Stimulated activated CD4-positive, alpha-beta T cell treated with anti-CD3 and anti-CD28 coated beads, Interleukin-2, amount 100 ng/mL, for 4 hours (primary cell): ENCODE results near the gene TLCD1.

Experiments used
- DNase-seq: peaks from one replicate; pipeline ENCODE4 v3.0.0-alpha.2; 2020; ENCODE audit warnings: low read depth

The TLCD1 gene

DNA sequence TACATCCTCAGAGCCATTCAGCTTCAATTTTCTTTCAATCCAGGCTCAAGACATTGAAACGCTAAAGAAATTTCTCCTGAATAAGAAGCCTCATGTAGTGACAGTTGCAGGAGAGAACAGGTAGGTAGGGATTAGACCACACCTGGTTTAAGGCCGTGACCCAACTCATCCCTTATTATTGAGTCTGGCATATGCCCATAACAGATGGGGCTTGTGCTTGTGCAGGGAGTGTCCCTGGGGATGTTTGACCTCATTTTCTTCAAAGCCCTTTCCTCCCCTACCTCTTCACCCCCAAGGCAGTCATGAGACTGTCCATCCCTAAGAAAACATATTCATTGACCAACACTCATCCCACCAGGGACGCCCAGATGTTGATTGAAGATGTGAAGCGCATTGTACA lies 39.7 kb downstream of the TLCD1 start:
- no peak for DNase-seq

DNA sequence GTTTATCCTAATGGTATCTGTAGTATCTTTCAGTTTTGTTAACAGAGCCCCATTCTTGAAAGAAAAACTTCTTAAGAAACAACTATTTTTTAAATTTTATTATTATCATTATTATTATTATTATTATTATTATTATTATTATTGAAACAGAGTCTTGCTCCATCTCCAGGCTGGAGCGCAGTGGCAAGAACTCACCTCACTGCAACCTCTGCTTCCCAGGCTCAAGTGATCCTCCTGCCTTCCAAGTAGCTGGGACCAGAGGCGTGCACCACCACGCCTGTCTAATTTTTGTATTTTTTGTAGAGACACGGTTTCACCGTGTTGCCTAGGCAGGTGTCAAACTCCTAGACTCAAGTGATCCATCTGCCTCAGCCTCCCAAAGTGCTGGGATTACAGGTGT lies 40.7 kb downstream of the TLCD1 start:
- DNase-seq = no peak

DNA sequence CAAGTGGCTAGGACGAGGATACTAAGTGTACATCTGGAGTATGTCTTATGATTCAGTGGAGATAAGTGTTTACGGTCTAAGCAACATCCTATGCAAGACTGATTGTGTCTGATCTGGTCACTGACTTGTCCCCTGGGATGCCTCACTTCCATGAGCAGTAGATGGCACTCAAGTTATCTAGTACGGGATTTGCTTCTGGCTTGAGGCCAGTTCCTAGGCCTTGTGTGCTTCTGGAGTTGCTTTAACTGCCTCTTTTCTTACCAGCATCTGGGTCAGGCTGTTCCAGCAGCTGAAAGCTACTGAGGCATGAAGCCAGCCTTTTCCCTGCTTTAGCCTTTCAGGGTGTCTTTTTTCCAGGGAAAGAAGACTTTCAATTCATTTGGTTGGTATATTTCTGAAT lies 41.1 kb downstream of the TLCD1 start:
- DNase-seq = no peak

DNA sequence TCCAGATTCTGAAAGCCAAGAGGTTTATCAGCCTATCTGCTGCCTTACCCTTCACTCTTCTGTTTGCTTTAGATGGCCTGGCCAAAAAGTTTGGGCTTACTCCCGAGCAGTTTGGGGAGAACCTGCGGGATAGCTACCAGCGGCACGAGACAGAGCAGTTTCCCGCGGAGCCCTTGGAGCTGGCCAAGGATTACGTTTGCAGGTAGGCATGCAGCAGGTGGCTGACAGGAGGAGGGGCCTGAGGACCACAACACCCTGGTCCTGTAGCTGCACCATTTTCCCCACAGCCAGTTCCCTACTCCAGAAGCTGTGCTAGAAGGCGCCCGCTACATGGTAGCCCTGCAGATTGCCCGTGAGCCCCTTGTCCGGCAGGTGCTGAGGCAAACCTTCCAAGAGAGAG lies 43.4 kb downstream of the TLCD1 start:
- DNase-seq = no peak

DNA sequence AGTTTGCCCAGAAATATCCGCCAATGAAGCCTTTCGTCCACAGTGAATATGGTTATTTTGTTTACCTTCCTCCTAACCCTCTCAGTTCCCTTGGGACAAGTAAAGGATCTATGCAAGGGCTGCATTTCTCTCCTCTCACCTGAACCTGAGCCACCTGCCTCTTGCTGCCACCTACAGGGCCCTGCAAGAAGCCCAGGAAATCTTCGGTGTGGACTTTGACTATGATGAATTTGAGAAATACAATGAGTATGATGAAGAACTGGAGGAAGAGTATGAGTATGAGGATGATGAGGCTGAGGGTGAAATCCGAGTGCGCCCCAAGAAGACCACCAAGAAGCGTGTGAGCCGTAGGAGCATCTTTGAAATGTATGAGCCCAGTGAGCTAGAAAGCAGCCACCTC lies 50.1 kb downstream of the TLCD1 start:
- no peak for DNase-seq

DNA sequence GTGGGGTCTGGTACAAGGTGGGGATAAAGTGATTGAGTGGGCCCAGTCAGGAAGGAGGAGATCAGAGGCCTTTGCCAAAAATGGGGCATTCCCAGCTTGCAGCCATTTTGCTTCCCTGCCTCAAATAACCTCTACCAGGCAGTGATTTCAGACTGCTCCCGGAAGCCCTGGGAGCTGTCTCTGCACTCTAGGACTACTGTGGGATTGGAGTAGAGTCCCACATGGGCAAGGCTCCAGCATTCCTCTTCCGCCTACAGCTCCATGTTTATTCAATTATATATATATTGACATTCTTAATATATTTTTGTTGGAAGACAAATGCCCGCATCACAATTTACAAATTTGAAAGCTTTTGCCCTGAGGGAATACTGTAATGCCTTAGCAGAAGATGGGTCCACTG lies 50.5 kb downstream of the TLCD1 start:
- DNase-seq = no peak
